GM19397 (cell line): ENCODE measurements around the gene GLIS2.

Source experiments
- ATAC-seq: cut with Tn5 transposase; IDR thresholded peaks from one replicate; pipeline ENCODE4 v1.9.1; 2021; ENCODE audit warnings: mild to moderate bottlenecking, moderate library complexity; ENCODE audit not compliant: unreplicated experiment

GLIS2 gene

GRCh38 chr16:4367393-4367856 is 51.6 kb downstream of the GLIS2 start:
- no peak for ATAC-seq

GRCh38 chr16:4369007-4369733 is 53.3 kb downstream of the GLIS2 start:
- ATAC-seq = no peak

GRCh38 chr16:4370151-4370550 is 54.3 kb downstream of the GLIS2 start:
- no peak for ATAC-seq

GRCh38 chr16:4370570-4371356 is 54.9 kb downstream of the GLIS2 start:
- no peak for ATAC-seq

- ATAC-seq = peak; percentile 70
Measured at GRCh38 chr16:4371357-4372000, 55.6 kb downstream of the GLIS2 start, which contains the start of gene VASN. Gene VASN, plus strand, starts transcription at chr16:4371848. Its CDS starts 9,030 bp downstream, at chr16:4380878.

GRCh38 chr16:4372001-4372577 is 56.2 kb downstream of the GLIS2 start:
- peak; percentile 24 for ATAC-seq

- ATAC-seq = no peak
Measured at GRCh38 chr16:4372578-4373355, 56.9 kb downstream of the GLIS2 start.

- ATAC-seq = no peak
Measured at GRCh38 chr16:4373356-4373908, 57.6 kb downstream of the GLIS2 start.

- ATAC-seq = no peak
Measured at GRCh38 chr16:4373909-4374742, 58.3 kb downstream of the GLIS2 start.

GRCh38 chr16:4375717-4376116 is 59.9 kb downstream of the GLIS2 start:
- no peak for ATAC-seq

- no peak for ATAC-seq
Measured at GRCh38 chr16:4376126-4376892, 60.4 kb downstream of the GLIS2 start.

GRCh38 chr16:4376893-4377572 is 61.2 kb downstream of the GLIS2 start:
- no peak for ATAC-seq

- no peak for ATAC-seq
Measured at GRCh38 chr16:4377573-4378154, 61.8 kb downstream of the GLIS2 start.

- ATAC-seq = no peak
Measured at GRCh38 chr16:4378161-4378666, 62.3 kb downstream of the GLIS2 start.

GRCh38 chr16:4378999-4379690 is 63.3 kb downstream of the GLIS2 start:
- ATAC-seq = no peak

- no peak for ATAC-seq
Measured at GRCh38 chr16:4380119-4381063, 64.5 kb downstream of the GLIS2 start.
